Measurements from ENCODE around the gene HOXB6.

The HOXB6 gene

GRCh38 chr17:48609033-48609432 lies 4.2 kb upstream of the HOXB6 start:
- DNase-seq, result no peak

DNA sequence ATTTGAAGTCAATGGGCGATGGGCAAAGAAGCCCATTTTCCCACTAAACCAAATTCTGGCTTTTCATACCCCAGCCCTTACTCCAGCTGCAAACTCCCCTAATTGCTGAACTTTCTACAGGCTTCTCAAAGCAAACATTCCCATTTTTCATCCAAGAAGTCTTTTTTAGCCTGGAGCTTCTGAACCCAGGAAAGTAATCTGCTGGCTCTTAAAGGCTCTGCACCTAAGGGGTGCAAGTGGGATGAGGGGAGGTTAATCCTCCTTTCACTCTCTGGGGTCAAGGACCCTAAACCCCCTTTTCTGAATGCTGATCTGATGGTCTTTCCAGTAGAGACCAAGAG lies 3.7 kb upstream of the HOXB6 start:
- DNase-seq, result no peak

DNA sequence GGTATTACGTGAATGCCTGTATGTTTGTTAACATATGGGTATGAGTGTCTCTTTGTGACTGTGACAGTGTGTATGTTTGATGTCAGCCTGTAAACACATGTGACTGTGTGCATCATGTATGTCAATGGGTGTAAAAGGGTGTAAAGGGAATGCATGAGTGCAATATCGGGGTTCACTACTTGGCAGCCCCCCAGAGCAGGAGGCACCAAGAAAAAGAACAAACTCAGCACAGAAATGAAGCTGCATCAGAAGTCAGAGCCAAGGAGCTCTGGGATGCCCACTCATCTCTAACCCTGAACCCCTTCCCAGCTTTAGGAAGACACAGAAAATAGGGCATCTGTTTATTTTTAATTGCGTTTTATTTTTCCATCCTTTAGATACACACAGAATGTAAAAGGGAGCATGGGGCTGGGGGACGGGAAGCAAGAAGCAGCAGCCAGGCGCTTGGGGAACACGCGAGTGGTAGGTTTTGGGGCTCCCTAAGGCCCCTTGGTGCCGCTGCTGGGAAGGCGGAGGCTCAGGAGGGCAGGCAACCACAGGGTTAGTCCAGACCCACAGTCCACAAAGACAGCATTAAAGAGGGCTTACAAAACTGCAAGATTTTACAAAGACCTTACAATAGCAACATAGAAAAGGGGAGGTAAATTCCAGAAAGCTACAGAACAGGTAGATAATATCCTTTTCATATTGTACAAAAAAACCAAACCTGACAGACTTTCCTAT lies 2.3 kb upstream of the HOXB6 start:
- DNase-seq, result no peak

DNA sequence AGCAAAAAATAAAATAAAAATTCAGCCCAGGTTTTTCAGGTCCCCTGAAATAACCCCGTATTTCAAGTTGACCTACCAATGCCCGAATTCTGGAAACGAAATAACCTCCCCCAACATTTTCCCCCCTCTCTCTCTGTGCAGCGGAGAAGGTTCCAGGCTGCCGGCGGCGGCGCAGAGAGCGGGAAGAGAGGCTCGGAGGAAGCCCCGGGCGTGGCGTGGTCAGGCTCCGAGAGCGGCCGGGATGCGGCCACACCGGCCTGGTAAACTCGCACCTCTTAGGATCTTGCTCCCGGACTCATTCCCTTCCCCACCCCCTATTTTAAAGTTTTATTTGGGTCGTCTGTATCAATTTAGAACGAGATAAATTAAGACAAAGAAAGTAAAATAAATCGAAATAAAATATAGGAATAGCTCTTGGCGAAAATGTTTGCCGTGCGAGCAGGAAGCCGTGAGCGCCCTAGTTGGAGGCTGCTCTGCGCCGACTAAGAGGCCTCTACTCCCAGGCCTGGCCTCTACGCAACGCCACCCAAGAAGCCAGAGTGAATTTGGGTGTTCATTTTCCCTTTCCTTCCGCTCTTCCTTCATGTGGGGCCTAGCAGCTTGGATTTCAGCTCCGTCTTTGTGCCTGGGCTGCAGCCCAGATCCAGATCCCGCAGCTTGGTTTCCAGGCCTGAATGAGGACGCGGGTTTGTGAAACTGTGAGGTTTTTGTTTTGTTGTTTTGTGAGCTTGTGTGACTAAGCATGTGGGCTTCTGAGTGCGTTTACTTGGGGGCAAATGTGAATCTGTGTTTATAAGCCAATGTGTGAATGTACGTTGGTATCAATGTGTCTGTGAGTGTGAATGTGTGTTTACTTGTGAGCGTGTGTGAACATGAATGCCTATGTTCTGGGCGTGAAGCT lies 1.5 kb upstream of the HOXB6 start:
- no peak for DNase-seq

DNA sequence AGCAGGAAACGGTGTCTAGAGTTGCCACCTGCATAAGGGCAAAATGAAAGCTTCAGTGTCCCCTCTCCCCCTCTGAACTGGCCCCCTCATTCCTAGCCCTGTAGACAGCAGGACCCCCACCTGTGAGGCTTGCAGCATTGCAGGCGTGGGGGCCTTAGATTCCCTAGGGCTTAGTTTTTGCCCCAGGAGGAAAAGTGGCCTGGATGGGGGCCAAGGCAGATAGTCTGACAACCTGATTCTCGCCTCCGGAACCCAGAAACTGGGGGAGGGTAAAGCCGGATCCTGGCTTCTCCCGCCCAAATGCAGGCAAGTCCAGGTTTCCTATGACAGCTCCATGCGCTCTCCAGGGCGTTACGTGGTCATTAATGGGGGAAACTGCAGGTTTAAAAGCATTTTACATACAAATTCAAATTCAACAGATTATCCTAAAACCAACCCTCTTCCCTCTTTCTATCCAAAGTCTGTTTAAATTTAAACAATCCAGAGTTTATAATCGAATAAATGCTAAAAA lies 678 bp upstream of the HOXB6 start:
- DNase-seq, result no peak

DNA sequence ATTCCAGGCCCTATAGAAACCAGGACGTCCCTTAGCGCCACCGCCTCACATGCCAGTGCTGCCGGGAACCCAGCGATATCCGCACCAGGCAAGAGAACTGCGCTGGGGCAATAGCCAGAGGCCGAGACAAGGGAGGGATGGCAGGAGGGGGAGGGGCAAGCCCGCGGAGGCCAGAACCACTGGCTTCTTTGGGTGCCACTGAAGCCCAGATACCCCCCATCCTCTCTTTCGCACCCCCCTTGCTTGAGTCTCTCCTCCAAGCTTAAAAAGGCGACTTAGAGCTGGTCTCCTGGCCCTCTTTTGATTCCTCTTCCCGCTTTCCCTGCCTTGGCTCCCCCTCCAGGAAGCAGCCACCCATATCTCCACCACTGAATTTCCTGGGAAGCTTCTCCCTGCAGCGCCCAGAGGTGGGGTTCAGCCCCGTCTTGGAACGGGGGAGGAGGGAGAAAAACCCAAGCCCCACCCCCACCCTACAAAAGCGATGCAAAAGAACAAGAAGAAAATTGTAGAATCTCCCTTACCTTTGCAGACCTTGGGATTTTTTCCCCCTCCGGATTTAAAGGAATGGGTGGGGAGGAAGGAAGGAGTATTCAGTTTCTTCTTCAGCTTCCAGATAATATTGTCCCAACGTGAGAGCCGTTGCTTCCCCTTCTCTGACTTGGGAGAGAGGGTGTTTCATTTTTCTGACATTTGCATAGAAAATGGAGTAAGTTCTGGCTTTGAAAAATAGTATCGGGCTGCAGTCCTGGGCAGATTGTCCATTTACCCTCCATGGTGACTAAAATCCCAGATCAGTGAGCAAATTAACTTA lies 622 bp downstream of the HOXB6 start:
- no peak for DNase-seq

DNA sequence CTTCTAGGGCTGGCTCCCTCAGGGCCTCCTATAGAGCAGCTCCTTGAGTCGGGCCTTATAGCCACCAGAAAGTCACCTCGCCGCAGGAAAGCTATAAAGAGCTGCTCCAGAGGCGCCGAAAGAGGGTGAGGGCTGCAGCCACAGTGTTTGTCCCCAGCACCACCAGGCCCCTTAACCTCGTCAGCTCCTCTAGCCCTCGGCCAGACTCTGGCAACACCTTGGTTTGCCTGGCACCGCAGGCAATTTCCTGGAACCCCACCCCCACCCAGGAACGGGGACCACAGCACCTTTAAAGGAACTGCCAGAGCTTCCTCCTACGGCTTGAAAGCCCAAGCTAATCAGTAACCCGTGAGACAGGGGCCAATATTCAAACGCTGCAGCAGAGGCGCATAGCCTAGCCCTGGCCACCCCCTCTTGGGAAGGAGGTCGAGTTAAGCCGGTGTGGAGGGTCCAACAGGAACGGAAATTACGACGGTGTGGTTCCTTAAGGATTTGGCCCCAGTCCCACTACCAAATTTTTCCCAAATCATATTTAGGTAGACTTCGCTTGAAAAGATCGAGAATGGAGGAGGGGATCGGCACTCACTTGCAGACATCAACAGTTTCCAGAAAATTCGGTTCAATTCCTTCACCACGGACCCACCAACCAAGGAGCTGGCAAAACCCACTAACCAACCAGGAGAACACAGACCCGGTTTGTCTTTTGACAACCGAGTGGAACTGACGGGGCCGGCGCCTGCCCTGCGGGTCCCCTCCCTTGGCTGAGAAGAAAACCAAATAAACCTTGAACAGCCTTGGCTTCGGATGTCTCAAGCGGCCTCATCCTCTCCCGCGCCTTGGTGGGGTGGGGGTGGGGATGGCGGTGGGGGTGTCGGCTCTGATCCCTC lies 3.0 kb downstream of the HOXB6 start:
- DNase-seq, result no peak

- DNase-seq, result no peak
Observed at GRCh38 chr17:48601207-48601538, 3.6 kb downstream of the HOXB6 start.

DNA sequence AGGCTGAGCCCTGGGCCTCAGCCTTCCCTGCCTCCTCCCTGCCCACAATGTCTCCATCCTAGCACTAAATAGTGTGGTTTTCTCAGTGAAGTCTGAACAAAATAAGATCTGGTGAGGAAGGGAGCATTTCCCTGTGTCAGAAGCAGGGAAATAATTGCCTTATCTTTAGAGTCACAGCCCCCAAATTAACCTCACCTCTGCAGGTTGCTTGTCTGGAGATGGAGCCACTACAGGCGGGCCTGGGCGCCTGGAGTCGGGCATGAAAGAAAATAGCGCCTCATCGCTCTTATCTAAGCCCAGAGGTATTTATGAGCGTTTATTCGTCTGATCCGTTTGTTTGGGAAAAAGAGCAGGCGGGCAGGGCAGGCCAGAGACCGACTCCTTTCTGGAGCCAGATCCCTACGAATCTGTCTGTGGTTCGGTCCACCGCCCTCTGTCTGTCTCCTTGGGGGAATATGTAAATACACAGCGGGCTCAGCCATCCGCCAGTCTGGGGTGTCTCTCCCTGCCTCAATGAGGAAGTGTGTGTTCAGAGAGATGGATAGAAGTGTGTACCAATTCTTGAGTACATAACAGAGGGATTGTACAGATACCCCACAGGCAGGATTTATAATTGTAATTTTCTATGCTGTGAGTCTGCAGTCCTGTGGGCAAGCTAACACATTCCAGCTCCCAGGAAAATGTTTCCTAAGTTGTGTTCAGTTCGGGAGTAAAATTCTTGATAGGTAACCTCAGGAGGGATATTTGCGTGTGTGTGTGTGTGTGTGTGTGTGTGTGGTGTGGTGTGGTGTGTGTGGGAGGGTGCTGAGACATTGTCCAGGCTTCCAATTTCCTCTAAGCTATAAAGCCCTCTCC lies 4.3 kb downstream of the HOXB6 start:
- no peak for DNase-seq

- DNase-seq, result no peak
Observed at GRCh38 chr17:48599354-48599753, 5.4 kb downstream of the HOXB6 start.

DNA sequence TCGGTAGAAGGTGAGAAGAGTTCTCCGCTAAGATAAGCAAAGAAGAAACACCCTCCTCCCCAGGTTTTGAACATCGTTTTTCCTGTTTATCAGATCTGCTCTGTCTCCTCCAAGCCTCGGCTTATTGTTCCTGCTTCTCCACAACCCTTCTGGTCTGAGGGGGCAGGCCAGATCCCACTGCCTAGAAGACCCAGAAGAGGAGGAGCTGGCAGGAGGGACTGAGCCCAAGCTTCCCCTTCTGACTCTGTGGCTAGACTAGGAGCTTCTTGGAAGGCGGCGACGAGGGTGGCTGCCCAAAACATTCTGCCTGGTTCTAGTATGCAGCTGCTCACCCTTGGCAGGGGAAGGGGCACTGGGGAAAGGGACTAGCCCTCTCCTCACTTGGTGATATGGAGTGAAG lies 6.0 kb downstream of the HOXB6 start:
- no peak for DNase-seq

- DNase-seq, result peak; percentile 43
Observed at GRCh38 chr17:48597778-48598631, 6.8 kb downstream of the HOXB6 start.

DNA sequence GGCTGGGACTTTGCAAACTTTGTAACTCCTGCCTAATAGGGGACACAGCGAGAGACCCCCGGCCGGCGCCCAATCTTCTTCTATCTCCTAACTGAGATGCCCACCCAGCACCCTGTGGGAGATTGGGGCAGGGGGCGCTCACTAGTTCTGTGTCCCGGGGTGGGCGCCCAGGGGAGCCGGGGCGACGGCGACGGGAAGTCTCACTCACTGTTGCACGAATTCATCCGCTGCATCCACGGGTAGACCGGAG lies 7.3 kb downstream of the HOXB6 start:
- no peak for DNase-seq

- DNase-seq, result no peak
Observed at GRCh38 chr17:48596735-48597527, 7.9 kb downstream of the HOXB6 start.

DNA sequence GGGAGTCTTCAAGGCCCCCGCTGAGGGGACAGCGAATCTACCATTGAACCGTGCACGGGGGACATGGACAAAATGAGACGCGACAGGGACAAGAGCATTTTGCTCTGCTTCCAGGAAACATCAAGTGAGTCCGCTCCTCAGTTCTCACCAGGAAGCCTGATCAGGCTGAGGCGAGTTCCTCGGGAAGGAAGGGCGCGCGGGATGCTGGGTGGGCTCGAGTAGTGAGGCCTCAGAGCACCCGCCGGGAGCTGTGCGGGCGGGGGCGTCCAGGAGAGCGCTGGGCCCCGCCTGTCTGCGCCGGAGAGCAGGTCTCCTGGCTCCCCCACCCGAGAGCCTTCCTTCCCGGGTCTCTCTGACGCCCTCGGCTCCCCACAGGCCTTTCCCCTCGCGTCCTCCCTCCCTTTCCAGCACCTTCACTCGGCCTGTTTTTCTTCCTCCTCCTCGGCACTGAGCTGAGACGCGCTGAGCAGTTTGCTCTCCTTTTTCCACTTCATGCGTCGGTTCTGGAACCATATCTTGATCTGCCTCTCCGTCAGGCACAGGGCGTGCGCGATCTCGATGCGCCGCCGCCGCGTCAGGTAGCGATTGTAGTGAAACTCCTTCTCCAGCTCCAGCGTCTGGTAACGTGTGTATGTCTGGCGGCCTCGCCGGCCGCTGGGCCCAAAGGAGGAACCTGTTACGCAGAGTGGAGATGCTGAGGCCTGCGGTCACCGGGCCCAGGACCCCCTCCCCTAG lies 8.6 kb downstream of the HOXB6 start:
- peak; percentile 61 for DNase-seq

- no peak for DNase-seq
Observed at GRCh38 chr17:48595278-48595999, 9.3 kb downstream of the HOXB6 start.

GRCh38 chr17:48594538-48595277 lies 10.1 kb downstream of the HOXB6 start:
- no peak for DNase-seq
